Lower leg skin (tissue), 3 donors: ENCODE measurements around the gene MTFMT.

Experiments
- CTCF ChIP-seq, 3 donors: fragments of 450-650 bp; IDR thresholded peaks; one replicate each; pipeline ENCODE4 v1.5.1; 2016; ENCODE audit warnings: antibody characterized with exemption in 3 of 3, mild to moderate bottlenecking in 3 of 3, moderate library complexity in 2 of 3
- POLR2A ChIP-seq, 2 donors: fragments of 450-650 bp; IDR thresholded peaks; one replicate each; pipeline ENCODE4 v1.6.1; 2016 to 2017; ENCODE audit warnings: antibody characterized with exemption in 2 of 2, mild to moderate bottlenecking in 1 of 2, moderate library complexity in 1 of 2

- TF ChIP-seq CTCF (IDR thresholded peaks at IDR 0.05), result peak in 1 of 3 donors; percentile 47
- TF ChIP-seq POLR2A (IDR thresholded peaks at IDR 0.05), result no peak
Measured at GRCh38 chr15:65032801-65033537, 3.5 kb upstream of the MTFMT start.
